Measurements from ENCODE around the gene NEAT1. TPM values are rescaled to one million over a fixed set of nuclear protein-coding genes. Genes with fewer than 3 reads are reported as not detected.
A peak's percentile ranks its signal among the peaks of the same experiment; 100 is the strongest.

The NEAT1 gene
- total and polyA plus RNA-seq, 9 of the 15 experiments (the other 6 are each of a cell fraction or from before 2014, with no cell fraction given): 20.1 to 389 (median 62.8) TPM

DNA sequence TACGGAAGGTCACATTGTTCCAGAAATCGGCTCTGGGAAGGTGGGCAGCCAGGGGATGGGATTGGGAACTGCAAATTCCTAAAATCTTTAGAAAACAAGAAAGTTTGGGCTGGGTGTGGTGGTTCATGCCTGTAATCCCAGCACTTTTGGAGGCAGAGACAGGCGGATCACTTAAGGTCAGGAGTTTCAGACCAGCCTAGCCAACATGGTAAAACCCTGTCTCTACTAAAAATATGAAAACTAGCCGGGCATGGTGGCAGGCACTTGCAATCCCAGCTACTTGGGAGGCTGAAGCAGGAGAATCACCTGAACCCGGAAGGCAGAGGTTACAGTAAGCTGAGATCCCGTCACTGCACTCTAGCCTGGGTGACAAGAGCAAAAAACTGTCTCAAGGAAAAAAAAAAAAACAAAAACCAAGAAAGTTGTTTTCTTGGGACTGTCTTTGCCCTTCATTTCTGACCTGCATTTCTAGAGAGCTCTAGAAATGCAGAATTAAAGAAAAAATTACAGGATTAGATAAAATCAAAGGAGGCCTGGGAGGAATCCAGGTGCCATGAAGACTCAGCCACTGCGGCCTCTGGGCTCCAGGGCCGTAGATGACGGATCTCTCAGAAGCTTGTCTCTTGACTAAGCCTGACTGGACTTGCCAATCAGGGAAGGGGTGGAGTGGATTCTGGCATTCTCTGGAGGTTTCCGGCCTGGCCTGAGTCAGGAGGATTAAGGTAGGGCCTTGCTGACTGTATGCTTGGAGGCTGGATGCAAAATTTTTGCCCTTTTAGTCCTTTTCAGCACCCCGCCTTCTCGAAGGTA lies 71.0 kb downstream of the NEAT1 start (continued):
- TF ChIP-seq POLR2AphosphoS5 (IDR thresholded peaks at IDR 0.05; ENCODE audit: control insufficient read depth, insufficient read depth, low read depth, low read length) (0 out of 2 replicates have a peak, but pooled peaks have one; percentile 28), ZZZ3 (IDR thresholded peaks at IDR 0.05) (no peak), NCOR1 (IDR thresholded peaks at IDR 0.05) (no peak), NR2C2 (CRISPR knock-in tag; IDR thresholded peaks at IDR 0.05) (no peak), NR2C2 (tag; IDR thresholded peaks at IDR 0.05) (no peak; the same call in 1 of the 2 replicates), EP400 (IDR thresholded peaks at IDR 0.05) (no peak), MEIS2 (IDR thresholded peaks at IDR 0.05; ENCODE audit: partially characterized antibody) (peak; percentile 45), MXI1 (IDR thresholded peaks at IDR 0.05; ENCODE audit: low read depth, low read length) (no peak), TRIM24 (IDR thresholded peaks at IDR 0.05) (no peak), CC2D1A (IDR thresholded peaks at IDR 0.05) (peak; percentile 18; the same call in 1 of the 2 replicates), ETV5 (CRISPR knock-in tag; IDR thresholded peaks at IDR 0.05; ENCODE audit: low read depth) (peak; percentile 74), TEAD1 (CRISPR knock-in tag; IDR thresholded peaks at IDR 0.05) (0 out of 4 replicates have a peak, but pooled peaks of 1 of the 2 experiments have one; percentile 41), ZFX (CRISPR knock-in tag; IDR thresholded peaks at IDR 0.05) (peak; percentile 20; the same call in 1 of the 2 replicates), HEY1 (CRISPR knock-in tag; IDR thresholded peaks at IDR 0.05; ENCODE audit: borderline replicate concordance) (no peak), DDX20 (tag; IDR thresholded peaks at IDR 0.05; ENCODE audit: low read depth) (0 out of 2 replicates have a peak, but pooled peaks have one; percentile 13), ZNF589 (CRISPR knock-in tag; IDR thresholded peaks at IDR 0.05; ENCODE audit: low read depth) (peak; percentile 22; the same call in 1 of the 2 replicates)
- TF ChIP-seq, protein P1, sequence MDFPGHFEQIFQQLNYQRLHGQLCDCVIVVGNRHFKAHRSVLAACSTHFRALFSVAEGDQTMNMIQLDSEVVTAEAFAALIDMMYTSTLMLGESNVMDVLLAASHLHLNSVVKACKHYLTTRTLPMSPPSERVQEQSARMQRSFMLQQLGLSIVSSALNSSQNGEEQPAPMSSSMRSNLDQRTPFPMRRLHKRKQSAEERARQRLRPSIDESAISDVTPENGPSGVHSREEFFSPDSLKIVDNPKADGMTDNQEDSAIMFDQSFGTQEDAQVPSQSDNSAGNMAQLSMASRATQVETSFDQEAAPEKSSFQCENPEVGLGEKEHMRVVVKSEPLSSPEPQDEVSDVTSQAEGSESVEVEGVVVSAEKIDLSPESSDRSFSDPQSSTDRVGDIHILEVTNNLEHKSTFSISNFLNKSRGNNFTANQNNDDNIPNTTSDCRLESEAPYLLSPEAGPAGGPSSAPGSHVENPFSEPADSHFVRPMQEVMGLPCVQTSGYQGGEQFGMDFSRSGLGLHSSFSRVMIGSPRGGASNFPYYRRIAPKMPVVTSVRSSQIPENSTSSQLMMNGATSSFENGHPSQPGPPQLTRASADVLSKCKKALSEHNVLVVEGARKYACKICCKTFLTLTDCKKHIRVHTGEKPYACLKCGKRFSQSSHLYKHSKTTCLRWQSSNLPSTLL (IDR thresholded peaks at IDR 0.05): peak; percentile 43
- TF ChIP-seq, protein P2, sequence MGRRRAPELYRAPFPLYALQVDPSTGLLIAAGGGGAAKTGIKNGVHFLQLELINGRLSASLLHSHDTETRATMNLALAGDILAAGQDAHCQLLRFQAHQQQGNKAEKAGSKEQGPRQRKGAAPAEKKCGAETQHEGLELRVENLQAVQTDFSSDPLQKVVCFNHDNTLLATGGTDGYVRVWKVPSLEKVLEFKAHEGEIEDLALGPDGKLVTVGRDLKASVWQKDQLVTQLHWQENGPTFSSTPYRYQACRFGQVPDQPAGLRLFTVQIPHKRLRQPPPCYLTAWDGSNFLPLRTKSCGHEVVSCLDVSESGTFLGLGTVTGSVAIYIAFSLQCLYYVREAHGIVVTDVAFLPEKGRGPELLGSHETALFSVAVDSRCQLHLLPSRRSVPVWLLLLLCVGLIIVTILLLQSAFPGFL (CRISPR knock-in tag; IDR thresholded peaks at IDR 0.05): 0 out of 2 replicates have a peak, but pooled peaks have one; percentile 11
- TF ChIP-seq, protein P3, sequence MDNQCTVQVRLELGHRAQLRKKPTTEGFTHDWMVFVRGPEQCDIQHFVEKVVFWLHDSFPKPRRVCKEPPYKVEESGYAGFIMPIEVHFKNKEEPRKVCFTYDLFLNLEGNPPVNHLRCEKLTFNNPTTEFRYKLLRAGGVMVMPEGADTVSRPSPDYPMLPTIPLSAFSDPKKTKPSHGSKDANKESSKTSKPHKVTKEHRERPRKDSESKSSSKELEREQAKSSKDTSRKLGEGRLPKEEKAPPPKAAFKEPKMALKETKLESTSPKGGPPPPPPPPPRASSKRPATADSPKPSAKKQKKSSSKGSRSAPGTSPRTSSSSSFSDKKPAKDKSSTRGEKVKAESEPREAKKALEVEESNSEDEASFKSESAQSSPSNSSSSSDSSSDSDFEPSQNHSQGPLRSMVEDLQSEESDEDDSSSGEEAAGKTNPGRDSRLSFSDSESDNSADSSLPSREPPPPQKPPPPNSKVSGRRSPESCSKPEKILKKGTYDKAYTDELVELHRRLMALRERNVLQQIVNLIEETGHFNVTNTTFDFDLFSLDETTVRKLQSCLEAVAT (IDR thresholded peaks at IDR 0.05): 0 out of 4 replicates have a peak, but pooled peaks have one; percentile 34 to 45
- TF ChIP-seq, protein P4, sequence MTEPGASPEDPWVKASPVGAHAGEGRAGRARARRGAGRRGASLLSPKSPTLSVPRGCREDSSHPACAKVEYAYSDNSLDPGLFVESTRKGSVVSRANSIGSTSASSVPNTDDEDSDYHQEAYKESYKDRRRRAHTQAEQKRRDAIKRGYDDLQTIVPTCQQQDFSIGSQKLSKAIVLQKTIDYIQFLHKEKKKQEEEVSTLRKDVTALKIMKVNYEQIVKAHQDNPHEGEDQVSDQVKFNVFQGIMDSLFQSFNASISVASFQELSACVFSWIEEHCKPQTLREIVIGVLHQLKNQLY (CRISPR knock-in tag; conservative IDR thresholded peaks at IDR 0.05): no peak
- TF ChIP-seq, protein P5, sequence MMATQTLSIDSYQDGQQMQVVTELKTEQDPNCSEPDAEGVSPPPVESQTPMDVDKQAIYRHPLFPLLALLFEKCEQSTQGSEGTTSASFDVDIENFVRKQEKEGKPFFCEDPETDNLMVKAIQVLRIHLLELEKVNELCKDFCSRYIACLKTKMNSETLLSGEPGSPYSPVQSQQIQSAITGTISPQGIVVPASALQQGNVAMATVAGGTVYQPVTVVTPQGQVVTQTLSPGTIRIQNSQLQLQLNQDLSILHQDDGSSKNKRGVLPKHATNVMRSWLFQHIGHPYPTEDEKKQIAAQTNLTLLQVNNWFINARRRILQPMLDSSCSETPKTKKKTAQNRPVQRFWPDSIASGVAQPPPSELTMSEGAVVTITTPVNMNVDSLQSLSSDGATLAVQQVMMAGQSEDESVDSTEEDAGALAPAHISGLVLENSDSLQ (IDR thresholded peaks at IDR 0.05): peak; percentile 80

Measured in K562 (cell line).